Upper lobe of right lung (tissue), 1 donor: ENCODE data around the gene PTCH1. TPM values are rescaled to one million over a fixed set of nuclear protein-coding genes. Genes with fewer than 3 reads are reported as not detected.

Source experiments
- ATAC-seq: fragments of 200-7000 bp; cut with Tn5 transposase; one replicate; pipeline ENCODE4 v1.9.1; 2020; ENCODE audit warnings: mild to moderate bottlenecking, moderate library complexity
- DNase-seq: peaks from one replicate; pipeline ENCODE4 v3.0.0-alpha.2; 2020
- H3K27ac ChIP-seq: fragments of 200-600 bp; one replicate; pipeline ENCODE4 v1.8.0; 2022
- H3K27me3 ChIP-seq: fragments of 200-600 bp; one replicate; pipeline ENCODE4 v1.8.0; 2022; ENCODE audit warnings: mild to moderate bottlenecking
- H3K36me3 ChIP-seq: fragments of 200-600 bp; one replicate; pipeline ENCODE4 v1.8.0; 2022
- H3K4me1 ChIP-seq: fragments of 200-600 bp; one replicate; pipeline ENCODE4 v1.8.0; 2022
- H3K4me3 ChIP-seq: fragments of 200-600 bp; one replicate; pipeline ENCODE4 v1.8.0; 2022; ENCODE audit warnings: mild to moderate bottlenecking
- H3K9me3 ChIP-seq: fragments of 200-600 bp; one replicate; pipeline ENCODE4 v1.8.0; 2022
- CTCF ChIP-seq: fragments of 200-600 bp; IDR thresholded peaks from one replicate; pipeline ENCODE4 v1.8.0; 2022; ENCODE audit warnings: antibody characterized with exemption
- intact Hi-C: fragments of 100-400 bp; cut with DNase I; formaldehyde crosslinking; loops from one replicate; pipeline ENCODE4 v1.11.0; 2022
- total RNA-seq: library from RNA; stranded (reverse); fragmentation: NEBNext Ultra II Directional; extraction: Animal tissue kit (Norgen Biotek cat#: 25700); gene quantifications from one replicate; pipeline ENCODE4 v1.2.1, GENCODE V29; 2021
- donor health status: DM: no; HTN: yes; CAD: no; lungs with severe emphysema.

Gene PTCH1
- total RNA-seq, 1 donor from 2014 or later, result 25.9 TPM

GRCh38 chr9:95499847-95500246 is 16.9 kb downstream of the PTCH1 start:
- H3K4me1 ChIP-seq, result peaks cover 40% of the 10 kb centered on the region
- DNase-seq (no peak), ATAC-seq (no peak)
- H3K27ac ChIP-seq, result no peak overlapping the region
- H3K9me3 ChIP-seq, result no peaks in the 10 kb centered on the region
- no peaks in the 10 kb centered on the region for H3K27me3 ChIP-seq
- H3K36me3 ChIP-seq, result no peaks in the 10 kb centered on the region
- TF ChIP-seq CTCF, result no peak
- H3K4me3 ChIP-seq, result no peak overlapping the region
- intact Hi-C loops, result loop anchor here (10.0 kb wide), 1 partner anchor 155 kb away; no protein-coding TSS in a partner anchor

GRCh38 chr9:95499046-95499676 is 17.6 kb downstream of the PTCH1 start:
- no peak overlapping the region for H3K4me3 ChIP-seq
- H3K36me3 ChIP-seq, result no peaks in the 10 kb centered on the region
- no peak for TF ChIP-seq CTCF
- DNase-seq (no peak), ATAC-seq (no peak)
- peaks cover 35% of the 10 kb centered on the region for H3K4me1 ChIP-seq
- H3K27ac ChIP-seq, result no peak overlapping the region
- H3K9me3 ChIP-seq, result no peaks in the 10 kb centered on the region
- H3K27me3 ChIP-seq, result no peaks in the 10 kb centered on the region
- intact Hi-C loops, result no loop called here

- H3K4me3 ChIP-seq, result no peak overlapping the region
- DNase-seq (no peak), ATAC-seq (no peak)
- H3K9me3 ChIP-seq, result no peaks in the 10 kb centered on the region
- intact Hi-C loops, result no loop called here
- H3K27ac ChIP-seq, result no peak overlapping the region
- peaks cover 32% of the 10 kb centered on the region for H3K4me1 ChIP-seq
- no peaks in the 10 kb centered on the region for H3K36me3 ChIP-seq
- no peaks in the 10 kb centered on the region for H3K27me3 ChIP-seq
- no peak for TF ChIP-seq CTCF
These were observed 18.1 kb downstream of the PTCH1 start for GRCh38 chr9:95498641-95499040.

GRCh38 chr9:95497772-95498171 is 19.0 kb downstream of the PTCH1 start:
- TF ChIP-seq CTCF, result no peak
- intact Hi-C loops, result no loop called here
- H3K27ac ChIP-seq, result no peak overlapping the region

GRCh38 chr9:95496687-95497086 is 20.1 kb downstream of the PTCH1 start:
- Histone ChIP-seq H3K9me3 (no peaks in the 10 kb centered on the region), H3K4me1 (peaks cover 32% of the 10 kb centered on the region), H3K27me3 (no peaks in the 10 kb centered on the region), H3K36me3 (no peaks in the 10 kb centered on the region), H3K4me3 (no peak overlapping the region), H3K27ac (no peak overlapping the region)
- TF ChIP-seq CTCF, result no peak
- ATAC-seq, result no peak
- no peak for DNase-seq
- intact Hi-C loops, result no loop called here

More at GRCh38 chr9:95497772-95498171, 19.0 kb downstream of the PTCH1 start:
- peaks cover 32% of the 10 kb centered on the region for H3K4me1 ChIP-seq
- ATAC-seq (no peak), DNase-seq (no peak)
- H3K36me3 ChIP-seq, result no peaks in the 10 kb centered on the region
- no peaks in the 10 kb centered on the region for H3K27me3 ChIP-seq
- H3K4me3 ChIP-seq, result no peak overlapping the region
- H3K9me3 ChIP-seq, result no peaks in the 10 kb centered on the region

GRCh38 chr9:95495961-95496360 is 20.8 kb downstream of the PTCH1 start:
- Histone ChIP-seq H3K27ac (no peak overlapping the region), H3K9me3 (no peaks in the 10 kb centered on the region), H3K4me1 (peaks cover 32% of the 10 kb centered on the region), H3K27me3 (no peaks in the 10 kb centered on the region), H3K4me3 (no peak overlapping the region), H3K36me3 (no peaks in the 10 kb centered on the region)
- ATAC-seq (no peak), DNase-seq (no peak)
- intact Hi-C loops, result no loop called here
- no peak for TF ChIP-seq CTCF
